ENCODE data around the gene ETV6.

The ETV6 gene

GRCh38 chr12:11684393-11684792, 34.9 kb downstream of the ETV6 start:
- Histone ChIP-seq H3K4me1 (peaks cover 8% of the 10 kb centered on the region), H3K9me3 (no peaks in the 10 kb centered on the region), H3K36me3 (replicated peaks) (no peaks in the 10 kb centered on the region), H3K27me3 (ENCODE audit: low read depth) (no peaks in the 10 kb centered on the region), H3K4me3 (no peak overlapping the region)
- DNase-seq (ENCODE audit: low spot score in 2 of 2), result no peak
- in situ Hi-C loops (cut with MboI; ENCODE audit: low sequenced_read_pairs), result no loop called here

GRCh38 chr12:11684811-11685210, 35.3 kb downstream of the ETV6 start:
- Histone ChIP-seq H3K4me3 (no peak overlapping the region), H3K9me3 (no peaks in the 10 kb centered on the region), H3K4me1 (peaks cover 8% of the 10 kb centered on the region), H3K27me3 (ENCODE audit: low read depth) (no peaks in the 10 kb centered on the region), H3K36me3 (replicated peaks) (no peaks in the 10 kb centered on the region)
- no peak for DNase-seq (ENCODE audit: low spot score in 2 of 2)
- in situ Hi-C loops (cut with MboI; ENCODE audit: low sequenced_read_pairs), result no loop called here

- in situ Hi-C loops (cut with MboI; ENCODE audit: low sequenced_read_pairs), result no loop called here
- Histone ChIP-seq H3K27me3 (ENCODE audit: low read depth) (no peaks in the 10 kb centered on the region), H3K36me3 (replicated peaks) (no peaks in the 10 kb centered on the region), H3K4me1 (peaks cover 8% of the 10 kb centered on the region), H3K9me3 (no peaks in the 10 kb centered on the region), H3K4me3 (no peak overlapping the region)
- DNase-seq (ENCODE audit: low spot score in 2 of 2), result no peak
Observed at GRCh38 chr12:11685316-11685715, 35.8 kb downstream of the ETV6 start.

GRCh38 chr12:11685716-11686115, 36.2 kb downstream of the ETV6 start:
- in situ Hi-C loops (cut with MboI; ENCODE audit: low sequenced_read_pairs), result no loop called here
- Histone ChIP-seq H3K36me3 (replicated peaks) (no peaks in the 10 kb centered on the region), H3K27me3 (ENCODE audit: low read depth) (no peaks in the 10 kb centered on the region), H3K9me3 (no peaks in the 10 kb centered on the region), H3K4me3 (no peak overlapping the region), H3K4me1 (peaks cover 8% of the 10 kb centered on the region)
- peak in 1 of 2 experiments; percentile 12 for DNase-seq (ENCODE audit: low spot score in 2 of 2)

- Histone ChIP-seq H3K9me3 (no peaks in the 10 kb centered on the region), H3K36me3 (replicated peaks) (no peaks in the 10 kb centered on the region), H3K4me1 (peaks cover 8% of the 10 kb centered on the region), H3K27me3 (ENCODE audit: low read depth) (no peaks in the 10 kb centered on the region), H3K4me3 (no peak overlapping the region)
- in situ Hi-C loops (cut with MboI; ENCODE audit: low sequenced_read_pairs), result no loop called here
- DNase-seq (ENCODE audit: low spot score in 2 of 2), result no peak
Observed at GRCh38 chr12:11686120-11686519, 36.6 kb downstream of the ETV6 start.

GRCh38 chr12:11687528-11687927, 38.1 kb downstream of the ETV6 start:
- Histone ChIP-seq H3K9me3 (no peaks in the 10 kb centered on the region), H3K27me3 (ENCODE audit: low read depth) (no peaks in the 10 kb centered on the region), H3K4me3 (no peak overlapping the region), H3K4me1 (peaks cover 8% of the 10 kb centered on the region), H3K36me3 (replicated peaks) (no peaks in the 10 kb centered on the region)
- in situ Hi-C loops (cut with MboI; ENCODE audit: low sequenced_read_pairs), result no loop called here
- DNase-seq (ENCODE audit: low spot score in 2 of 2), result no peak

- Histone ChIP-seq H3K4me1 (peaks cover 8% of the 10 kb centered on the region), H3K36me3 (replicated peaks) (no peaks in the 10 kb centered on the region), H3K27me3 (ENCODE audit: low read depth) (no peaks in the 10 kb centered on the region), H3K9me3 (no peaks in the 10 kb centered on the region), H3K4me3 (no peak overlapping the region)
- no peak for DNase-seq (ENCODE audit: low spot score in 2 of 2)
- in situ Hi-C loops (cut with MboI; ENCODE audit: low sequenced_read_pairs), result no loop called here
Observed at GRCh38 chr12:11688379-11688778, 38.9 kb downstream of the ETV6 start.

GRCh38 chr12:11688831-11689230, 39.4 kb downstream of the ETV6 start:
- no peaks in the 10 kb centered on the region for H3K9me3 ChIP-seq
- no peak overlapping the region for H3K4me3 ChIP-seq
- peaks cover 8% of the 10 kb centered on the region for H3K4me1 ChIP-seq
- in situ Hi-C loops (cut with MboI; ENCODE audit: low sequenced_read_pairs), result no loop called here
- H3K36me3 ChIP-seq (replicated peaks), result no peaks in the 10 kb centered on the region
- no peak for DNase-seq (ENCODE audit: low spot score in 2 of 2)
- H3K27me3 ChIP-seq (ENCODE audit: low read depth), result no peaks in the 10 kb centered on the region

GRCh38 chr12:11689591-11690186, 40.2 kb downstream of the ETV6 start:
- in situ Hi-C loops (cut with MboI; ENCODE audit: low sequenced_read_pairs), result no loop called here
- no peaks in the 10 kb centered on the region for H3K36me3 ChIP-seq (replicated peaks)
- H3K4me3 ChIP-seq, result no peak overlapping the region
- no peaks in the 10 kb centered on the region for H3K27me3 ChIP-seq (ENCODE audit: low read depth)
- DNase-seq (ENCODE audit: low spot score in 2 of 2), result peak; percentile 8 to 42
- H3K9me3 ChIP-seq, result no peaks in the 10 kb centered on the region
- peaks cover 8% of the 10 kb centered on the region for H3K4me1 ChIP-seq

- no peaks in the 10 kb centered on the region for H3K9me3 ChIP-seq
- no peak overlapping the region for H3K4me3 ChIP-seq
- no peaks in the 10 kb centered on the region for H3K4me1 ChIP-seq
- no peaks in the 10 kb centered on the region for H3K36me3 ChIP-seq (replicated peaks)
- no peaks in the 10 kb centered on the region for H3K27me3 ChIP-seq (ENCODE audit: low read depth)
- in situ Hi-C loops (cut with MboI; ENCODE audit: low sequenced_read_pairs), result no loop called here
- DNase-seq (ENCODE audit: low spot score in 2 of 2), result no peak
Observed at GRCh38 chr12:11693067-11693466, 43.6 kb downstream of the ETV6 start.

GRCh38 chr12:11693601-11694000, 44.1 kb downstream of the ETV6 start:
- H3K9me3 ChIP-seq, result no peaks in the 10 kb centered on the region
- no peaks in the 10 kb centered on the region for H3K27me3 ChIP-seq (ENCODE audit: low read depth)
- H3K36me3 ChIP-seq (replicated peaks), result no peaks in the 10 kb centered on the region
- in situ Hi-C loops (cut with MboI; ENCODE audit: low sequenced_read_pairs), result no loop called here
- no peaks in the 10 kb centered on the region for H3K4me1 ChIP-seq
- DNase-seq (ENCODE audit: low spot score in 2 of 2), result no peak
- no peak overlapping the region for H3K4me3 ChIP-seq

- no peaks in the 10 kb centered on the region for H3K27me3 ChIP-seq (ENCODE audit: low read depth)
- no peaks in the 10 kb centered on the region for H3K4me1 ChIP-seq
- H3K4me3 ChIP-seq, result no peak overlapping the region
- DNase-seq (ENCODE audit: low spot score in 2 of 2), result no peak
- no peaks in the 10 kb centered on the region for H3K36me3 ChIP-seq (replicated peaks)
- H3K9me3 ChIP-seq, result no peaks in the 10 kb centered on the region
- in situ Hi-C loops (cut with MboI; ENCODE audit: low sequenced_read_pairs), result no loop called here
Observed at GRCh38 chr12:11694528-11694927, 45.1 kb downstream of the ETV6 start.

- DNase-seq (ENCODE audit: low spot score in 2 of 2), result no peak
- no peak overlapping the region for H3K4me3 ChIP-seq
- in situ Hi-C loops (cut with MboI; ENCODE audit: low sequenced_read_pairs), result no loop called here
- no peaks in the 10 kb centered on the region for H3K9me3 ChIP-seq
- no peaks in the 10 kb centered on the region for H3K4me1 ChIP-seq
- H3K36me3 ChIP-seq (replicated peaks), result no peaks in the 10 kb centered on the region
- no peaks in the 10 kb centered on the region for H3K27me3 ChIP-seq (ENCODE audit: low read depth)
Observed at GRCh38 chr12:11695321-11695720, 45.8 kb downstream of the ETV6 start.

- H3K4me1 ChIP-seq, result no peaks in the 10 kb centered on the region
- no peaks in the 10 kb centered on the region for H3K9me3 ChIP-seq
- in situ Hi-C loops (cut with MboI; ENCODE audit: low sequenced_read_pairs), result no loop called here
- DNase-seq (ENCODE audit: low spot score in 2 of 2), result no peak
- no peaks in the 10 kb centered on the region for H3K36me3 ChIP-seq (replicated peaks)
- no peak overlapping the region for H3K4me3 ChIP-seq
- H3K27me3 ChIP-seq (ENCODE audit: low read depth), result no peaks in the 10 kb centered on the region
Observed at GRCh38 chr12:11696084-11696483, 46.6 kb downstream of the ETV6 start.

- H3K4me1 ChIP-seq, result no peaks in the 10 kb centered on the region
- H3K27me3 ChIP-seq (ENCODE audit: low read depth), result no peaks in the 10 kb centered on the region
- H3K4me3 ChIP-seq, result no peak overlapping the region
- in situ Hi-C loops (cut with MboI; ENCODE audit: low sequenced_read_pairs), result no loop called here
- no peak for DNase-seq (ENCODE audit: low spot score in 2 of 2)
- no peaks in the 10 kb centered on the region for H3K9me3 ChIP-seq
- H3K36me3 ChIP-seq (replicated peaks), result no peaks in the 10 kb centered on the region
Observed at GRCh38 chr12:11697131-11697530, 47.7 kb downstream of the ETV6 start.

All from HAP-1 (cell line).